NCI-H1417 treated with DMSO at 0.1 percent for 48 hours (cell line): ENCODE results near the gene CTSD.
"Not testable (repeated sequence)": the region's sequence is repeated elsewhere in the genome, so short reads cannot be mapped to it uniquely, and the experiment has no call there.

Source experiments
- DNase-seq: peaks from one replicate; lab custom pipeline; 2025; lab: John Stamatoyannopoulos, UW

CTSD gene

DNA sequence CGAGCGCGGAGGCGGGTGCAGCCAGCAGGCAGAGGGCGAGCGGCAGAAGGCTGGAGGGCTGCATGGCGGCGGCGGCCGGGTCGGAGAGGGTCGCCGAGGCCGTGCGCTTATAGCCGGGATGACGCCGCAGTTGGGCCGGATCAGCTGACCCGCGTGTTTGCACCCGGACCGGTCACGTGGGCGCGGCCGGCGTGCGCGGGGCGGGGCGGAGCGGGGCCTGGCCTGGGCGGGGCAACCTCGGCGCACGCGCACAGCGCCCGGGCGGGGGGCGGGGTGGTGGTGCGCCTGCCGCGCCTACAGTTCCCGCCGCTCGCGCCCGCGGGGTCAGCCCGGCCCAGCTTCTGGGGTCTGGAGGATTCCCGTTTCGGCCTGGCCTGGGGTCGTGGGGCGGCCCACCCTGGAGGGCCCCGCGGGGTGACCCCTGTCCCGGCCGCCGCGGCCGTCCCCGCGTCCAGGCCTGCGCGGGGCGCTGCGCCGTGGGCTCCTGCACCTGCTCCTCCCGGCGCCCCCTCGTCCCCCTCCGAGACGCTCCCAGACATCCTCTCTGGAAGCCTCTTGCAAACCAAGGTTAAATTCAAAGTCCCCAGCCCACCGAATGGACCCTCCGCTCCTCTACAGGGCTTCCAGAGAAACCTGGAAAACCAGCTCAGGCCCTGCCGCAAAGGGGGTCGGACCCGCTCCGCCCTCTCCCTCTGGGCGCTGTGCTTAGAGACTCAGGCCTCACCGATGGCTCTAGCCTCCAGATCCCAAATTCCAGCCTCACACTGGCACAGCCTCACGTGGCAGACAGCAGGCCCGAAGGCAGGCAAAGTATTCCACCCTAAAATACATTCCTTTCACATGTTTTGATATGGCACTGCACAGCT is at the start of gene CTSD:
CTSD (minus strand) TSS at position 132 of the 866 bp plus-strand sequence; CDS start at position 64, 68 bp downstream.
- DNase-seq = no peak

DNA sequence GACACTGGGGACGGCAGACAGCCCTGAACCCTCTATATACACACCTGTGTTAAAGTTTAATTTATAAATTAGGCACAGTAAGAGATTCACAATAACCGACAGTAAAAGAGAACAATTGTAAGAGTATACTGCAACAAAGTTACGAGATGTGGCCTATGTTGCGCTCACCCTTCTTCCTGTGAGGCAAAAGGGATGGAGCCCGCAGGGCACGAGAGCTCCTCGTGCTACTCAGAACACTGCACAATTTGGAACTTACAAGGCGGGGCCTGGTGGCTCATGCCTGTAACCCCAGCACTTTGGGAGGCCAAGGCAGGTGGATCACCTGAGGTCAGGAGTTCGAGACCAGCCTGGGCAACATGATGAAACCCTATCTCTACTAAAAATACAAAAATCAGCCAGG is 49.6 kb upstream of the CTSD start:
- DNase-seq = not testable (repeated sequence)

DNA sequence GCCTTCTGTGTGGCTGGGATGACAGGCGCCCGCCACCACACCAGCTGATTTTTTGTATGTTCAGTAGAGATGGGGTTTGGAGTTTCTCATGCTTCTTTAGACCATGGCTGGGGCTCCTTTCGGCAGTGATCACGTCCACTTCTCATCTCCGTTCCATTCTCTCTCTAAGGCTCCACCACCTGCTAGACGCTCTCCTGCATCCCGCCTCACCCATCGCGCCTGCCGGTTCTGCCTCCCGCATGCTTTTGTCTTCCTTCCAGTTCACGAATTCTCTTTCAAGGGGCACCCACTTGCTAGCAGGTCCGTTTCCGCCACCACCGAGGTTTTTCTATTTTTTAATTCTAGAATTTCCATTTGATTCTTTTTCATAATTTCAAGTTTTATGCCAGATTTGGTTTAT is 49.1 kb upstream of the CTSD start:
- DNase-seq = no peak

DNA sequence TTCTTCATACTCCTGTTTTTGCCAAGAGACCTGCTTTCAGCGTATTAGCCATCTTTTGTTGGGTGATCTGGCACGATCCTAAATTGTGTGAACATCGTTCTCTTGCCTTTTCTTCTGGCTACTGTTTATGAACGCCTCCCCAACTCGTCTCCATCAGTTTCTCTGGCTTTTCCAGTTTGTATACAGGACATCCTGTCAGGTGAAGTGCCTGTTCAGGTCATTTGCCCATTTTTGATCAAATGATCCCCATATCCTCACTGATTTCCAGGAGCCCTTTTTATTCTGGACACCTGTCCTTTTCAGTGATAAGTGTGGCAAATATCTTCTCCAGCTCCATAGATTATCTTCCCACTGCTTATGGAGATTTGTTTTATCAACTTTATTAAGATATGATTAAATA is 48.5 kb upstream of the CTSD start:
- DNase-seq = no peak

GRCh38 chr11:1810761-1811160 is 47.0 kb upstream of the CTSD start:
- DNase-seq = no peak

DNA sequence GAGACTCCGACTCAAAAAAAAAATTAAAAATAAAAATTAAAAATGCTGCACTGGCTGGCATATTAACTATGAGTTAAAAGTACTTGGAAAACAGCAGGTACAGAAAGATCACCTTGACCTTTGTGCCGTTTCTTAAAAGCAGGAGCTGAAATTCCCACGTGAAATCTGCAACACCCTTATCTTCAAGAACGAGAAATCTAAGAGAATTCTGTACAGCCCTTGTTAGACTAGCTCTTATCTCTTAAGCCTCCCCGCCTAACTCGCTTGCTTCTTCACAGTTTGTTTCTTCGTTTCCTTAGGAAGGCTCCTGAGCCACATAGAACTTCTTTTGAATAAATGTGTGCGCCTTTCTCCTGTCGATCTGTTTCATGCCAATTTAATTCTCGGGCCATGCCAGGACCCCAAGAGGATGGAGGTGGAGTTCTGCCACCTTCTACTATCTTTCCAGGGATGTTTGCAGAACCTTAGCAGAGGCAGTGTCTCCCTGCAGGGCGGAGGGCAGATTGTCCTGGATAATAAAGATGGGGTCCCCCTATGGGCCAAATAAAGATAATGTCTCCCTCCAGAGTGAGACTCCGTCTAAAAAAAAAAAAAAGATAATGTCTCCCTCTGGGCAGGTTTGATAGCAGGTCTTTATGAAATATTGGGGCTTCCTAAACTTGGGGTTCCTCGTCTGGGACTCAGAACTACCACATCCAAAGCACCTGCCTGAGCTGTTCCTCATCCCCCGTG is 43.7 kb upstream of the CTSD start:
- no peak for DNase-seq

DNA sequence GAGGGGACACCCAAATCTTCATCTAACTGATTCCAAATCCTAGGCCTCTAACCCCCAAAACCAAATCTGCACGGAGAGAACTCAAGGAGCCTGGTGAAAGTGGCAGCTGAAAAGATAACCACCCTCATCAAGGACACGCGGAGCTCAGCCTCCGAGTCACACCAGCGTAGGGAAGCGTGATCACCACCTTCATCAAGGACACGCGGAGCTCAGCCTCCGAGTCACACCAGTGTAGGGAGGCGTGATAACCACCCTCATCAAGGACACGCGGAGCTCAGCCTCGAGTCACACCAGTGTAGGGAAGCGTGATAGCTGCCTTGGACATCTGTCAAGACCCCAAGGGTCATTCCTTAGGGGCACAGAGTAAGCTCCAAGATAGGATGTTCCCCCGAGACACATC is 41.8 kb upstream of the CTSD start:
- DNase-seq = no peak

- not testable (repeated sequence) for DNase-seq
These were observed 40.2 kb upstream of the CTSD start for GRCh38 chr11:1803835-1804519.

- no peak for DNase-seq
These were observed 39.5 kb upstream of the CTSD start for GRCh38 chr11:1803246-1803645.

- DNase-seq = no peak
These were observed 33.8 kb upstream of the CTSD start for GRCh38 chr11:1797391-1798125.

DNA sequence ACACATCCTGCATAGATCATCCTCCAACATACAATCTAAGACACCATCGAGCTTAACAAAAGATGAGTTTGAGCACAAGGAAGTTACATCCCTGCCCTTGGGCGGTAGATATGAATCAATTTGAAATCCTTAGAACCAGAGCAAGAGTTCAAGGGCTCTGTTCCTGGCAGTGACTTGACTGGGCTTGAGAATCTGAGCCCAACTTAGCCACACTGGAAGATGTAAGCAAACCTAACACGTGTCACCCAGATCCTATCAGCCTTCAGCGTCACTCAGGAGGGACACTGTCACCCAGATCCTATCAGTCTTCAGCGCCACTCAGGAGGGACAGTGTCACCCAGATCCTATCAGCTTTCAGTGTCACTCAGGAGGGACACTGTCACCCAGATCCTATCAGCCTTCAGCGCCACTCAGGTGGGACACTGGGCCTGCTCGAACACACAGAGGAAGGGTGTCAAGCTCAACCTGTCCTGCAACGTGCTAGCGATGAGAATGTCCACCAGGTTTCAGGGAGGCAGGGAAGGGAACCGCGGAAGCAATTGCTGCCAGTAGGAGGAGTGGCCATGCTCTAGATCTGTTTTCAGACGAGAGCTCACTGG is 32.8 kb upstream of the CTSD start:
- DNase-seq = no peak

DNA sequence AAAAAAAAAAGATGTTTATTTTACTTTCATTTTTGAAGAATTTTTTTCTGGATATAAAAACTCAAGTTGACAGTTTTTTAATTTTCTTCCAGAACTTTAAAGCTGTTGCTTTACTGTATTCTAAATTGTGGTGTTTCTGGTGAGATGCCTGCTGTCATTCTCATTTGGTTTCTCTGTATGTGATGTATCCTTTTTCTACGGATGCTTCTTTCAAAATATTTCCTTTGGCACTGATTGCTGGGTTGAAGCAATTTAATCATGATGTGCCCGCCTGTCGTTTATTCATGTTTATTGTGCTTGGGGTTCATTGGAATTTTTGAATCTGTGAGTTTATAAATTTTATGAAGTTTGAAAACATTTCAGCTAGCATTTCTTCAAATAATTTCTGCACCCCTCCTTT is 29.4 kb upstream of the CTSD start:
- no peak for DNase-seq

- no peak for DNase-seq
These were observed 28.7 kb upstream of the CTSD start for GRCh38 chr11:1792461-1792860.

- DNase-seq = no peak
These were observed 28.2 kb upstream of the CTSD start for GRCh38 chr11:1791912-1792311.

DNA sequence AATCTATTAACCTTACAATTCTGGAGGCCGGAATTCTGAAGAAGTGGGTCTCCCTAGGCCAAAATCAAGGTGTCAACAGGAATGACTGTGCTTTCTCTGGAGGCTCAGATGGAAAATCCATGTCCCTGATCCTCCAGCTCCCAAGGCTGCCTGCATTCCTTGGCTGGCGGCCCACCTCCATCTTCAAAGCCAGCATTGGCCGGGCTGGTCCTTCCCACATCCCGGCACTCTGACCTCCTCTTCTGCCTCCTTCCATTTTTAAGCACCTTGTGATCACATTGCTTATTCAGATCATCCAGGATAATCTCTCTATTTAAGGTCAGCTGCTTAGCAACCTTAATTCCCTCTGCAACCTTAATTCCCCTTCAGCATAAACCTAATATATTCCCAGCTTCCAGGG is 22.7 kb upstream of the CTSD start:
- DNase-seq = no peak

DNA sequence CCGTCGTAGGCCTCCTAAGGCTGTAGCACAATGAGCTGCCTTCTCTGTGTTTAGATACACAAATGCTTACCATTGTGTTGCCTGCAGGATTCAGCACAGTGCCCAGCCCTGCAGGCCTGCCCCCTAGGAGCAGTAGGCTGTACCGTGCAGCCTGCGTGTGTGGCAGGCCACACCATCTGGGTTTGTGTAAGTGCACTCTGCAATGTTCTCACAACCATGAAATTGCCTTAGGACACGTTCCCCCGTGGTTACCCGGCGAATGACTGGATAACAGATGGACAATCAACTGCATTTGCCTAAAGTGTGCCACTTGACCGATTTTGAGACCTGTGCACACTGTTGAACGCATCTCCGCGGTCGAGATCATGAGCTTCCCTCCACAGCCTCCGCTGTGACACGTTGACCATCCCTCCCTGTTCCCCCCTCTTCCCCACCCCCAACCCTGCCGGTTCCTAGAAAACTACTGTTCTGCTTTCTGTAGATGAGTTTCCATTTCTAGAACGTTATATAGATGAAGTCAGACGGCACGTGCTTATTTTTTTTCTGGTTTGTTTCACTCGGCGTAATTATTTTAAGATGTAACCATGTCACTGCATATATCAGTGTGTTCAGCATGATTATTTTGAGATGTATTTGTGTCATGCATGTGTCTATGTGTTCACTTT is 22.2 kb upstream of the CTSD start:
- no peak for DNase-seq

GRCh38 chr11:1784761-1785650 is 21.3 kb upstream of the CTSD start:
- DNase-seq = no peak

DNA sequence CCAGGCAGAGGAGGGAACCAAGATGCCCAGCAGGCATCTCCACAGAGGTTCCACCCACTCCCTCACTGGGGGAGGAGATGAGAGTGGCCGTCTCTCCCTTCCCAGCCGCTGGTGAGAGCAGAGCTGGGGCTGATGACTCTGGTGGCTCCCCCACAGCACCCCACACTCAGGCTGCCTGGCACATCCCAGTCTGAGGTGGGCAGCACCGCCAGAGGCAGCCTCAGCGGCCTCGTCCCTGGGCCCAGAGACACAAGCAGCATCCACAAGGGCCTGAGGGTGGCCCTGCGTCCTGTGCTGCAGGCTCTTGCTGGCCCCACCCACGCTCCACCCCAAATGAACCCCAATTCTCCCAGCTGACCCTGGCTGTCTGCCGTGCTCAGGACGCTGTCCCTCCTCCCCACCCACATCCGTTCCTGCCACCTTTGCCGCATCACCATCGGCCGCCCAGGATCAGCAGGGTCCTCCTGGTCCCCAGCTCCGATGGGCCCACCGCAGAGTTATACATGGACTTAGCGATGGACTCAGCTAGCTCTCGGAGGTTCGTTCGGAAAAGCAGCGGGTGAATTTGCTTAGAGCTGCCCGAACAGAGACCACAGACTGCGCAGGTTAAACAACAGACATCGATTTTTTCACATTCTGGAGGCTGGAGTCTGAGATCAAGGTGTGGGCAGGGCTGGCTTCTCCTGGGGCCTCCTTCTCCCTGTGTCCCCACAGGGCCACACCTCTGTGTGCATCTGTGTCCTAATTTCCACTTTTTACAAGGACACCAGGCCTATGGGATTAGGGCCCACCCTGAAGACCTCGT is 20.2 kb upstream of the CTSD start:
- DNase-seq = no peak
